Kidney epithelial cell (primary cell): ENCODE measurements around the gene TYRO3. TPM values are rescaled to one million over a fixed set of nuclear protein-coding genes. Genes with fewer than 3 reads are reported as not detected.

Source experiments
- DNase-seq: peaks from one replicate; pipeline ENCODE4 v3.0.0-alpha.2; 2010; ENCODE audit warnings: low read depth
- H3K27me3 ChIP-seq: 2 replicates; pipeline ENCODE4 v1.6.0; 2011; ENCODE audit warnings: low read length; ENCODE audit not compliant: control insufficient read depth, insufficient read depth
- H3K36me3 ChIP-seq: 2 replicates; pipeline ENCODE4 v1.5.1; 2011; ENCODE audit warnings: low read length; ENCODE audit not compliant: control insufficient read depth, insufficient read depth
- H3K4me3 ChIP-seq: 2 replicates; pipeline ENCODE4 v1.5.1; 2011; ENCODE audit warnings: low read depth, mild to moderate bottlenecking, control low read depth, low read length
- CTCF ChIP-seq: IDR thresholded peaks from 2 replicates; pipeline ENCODE4 v1.5.1; 2011; ENCODE audit warnings: mild to moderate bottlenecking, moderate library complexity, low read length, control low read depth, inconsistent platforms; ENCODE audit not compliant: insufficient read depth, poor library complexity, severe bottlenecking
- total RNA-seq: library from RNA; depleted of rRNA; stranded (reverse); fragments of >200 nt; gene quantifications from 2 replicates; pipeline ENCODE4 v1.2.3, GENCODE V29; 2015

TYRO3 gene
- total RNA-seq, 1 donor from 2014 or later = 5.2 TPM

- no peak for TF ChIP-seq CTCF
- Histone ChIP-seq H3K27me3 (no peaks in the 10 kb centered on the region), H3K4me3 (no peak overlapping the region), H3K36me3 (no peaks in the 10 kb centered on the region)
- no peak for DNase-seq
Measured at GRCh38 chr15:41545218-41545617, 13.8 kb upstream of the TYRO3 start.

- no peak for DNase-seq
- H3K27me3 ChIP-seq = no peaks in the 10 kb centered on the region
- H3K4me3 ChIP-seq = no peak overlapping the region
- H3K36me3 ChIP-seq = no peaks in the 10 kb centered on the region
- TF ChIP-seq CTCF = no peak
Measured at GRCh38 chr15:41546851-41547786, 11.9 kb upstream of the TYRO3 start.

DNA sequence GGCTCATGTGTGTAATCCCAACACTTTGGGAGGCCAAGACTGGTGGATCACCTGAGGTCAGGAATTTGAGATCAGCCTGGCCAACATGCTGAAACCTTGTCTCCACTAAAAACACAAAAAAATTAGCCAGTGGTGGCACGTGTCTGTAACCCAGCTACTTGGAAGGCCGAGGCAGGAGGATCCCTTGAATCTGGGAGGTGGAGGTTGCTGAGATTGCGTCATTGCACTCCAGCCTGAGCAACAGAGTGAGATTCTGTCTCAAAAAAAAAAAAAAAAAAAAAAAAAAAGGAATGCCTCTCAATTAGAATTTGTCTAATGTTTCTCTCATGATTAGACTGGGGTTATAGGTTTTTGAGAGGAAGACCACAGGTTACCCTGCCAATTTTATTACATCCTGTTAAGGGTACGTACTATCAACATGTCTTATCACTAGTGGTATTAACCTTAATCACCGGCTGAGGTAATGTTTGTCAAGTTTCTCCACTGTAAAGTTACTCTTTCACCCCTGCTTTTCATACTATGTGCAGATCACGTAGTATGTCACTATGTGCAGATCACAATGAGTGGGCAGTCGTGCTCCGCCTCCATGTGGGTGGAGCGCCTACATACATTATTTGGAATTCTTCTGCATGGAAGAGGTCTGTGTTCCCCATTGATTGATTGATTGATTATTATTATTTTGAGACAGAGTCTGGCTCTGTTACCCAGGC lies 8.8 kb upstream of the TYRO3 start:
- Histone ChIP-seq H3K36me3 (no peaks in the 10 kb centered on the region), H3K27me3 (no peaks in the 10 kb centered on the region), H3K4me3 (no peak overlapping the region)
- no peak for TF ChIP-seq CTCF
- no peak for DNase-seq

DNA sequence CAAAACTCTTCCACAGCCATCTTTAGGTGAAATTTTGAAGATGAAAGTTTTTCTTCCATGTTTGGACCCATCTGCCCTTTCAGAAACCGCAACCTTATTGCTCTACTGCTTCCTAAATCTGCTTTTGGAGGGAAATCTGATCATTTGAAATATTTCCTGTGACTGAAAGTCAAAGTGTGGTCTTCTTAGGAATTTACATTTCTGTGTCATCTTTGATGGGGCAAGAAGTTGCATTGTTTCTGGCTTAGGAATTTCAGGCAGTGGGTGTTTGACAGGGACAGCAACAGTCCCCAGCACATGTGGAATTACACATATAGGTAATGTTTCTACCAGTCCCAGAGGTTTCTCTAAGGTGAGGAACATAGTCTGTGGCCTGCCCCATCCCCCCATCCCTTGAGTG lies 5.3 kb upstream of the TYRO3 start:
- no peak for DNase-seq

GRCh38 chr15:41554343-41554742 lies 4.7 kb upstream of the TYRO3 start:
- no peaks in the 10 kb centered on the region for H3K36me3 ChIP-seq
- DNase-seq = no peak
- no peak overlapping the region for H3K4me3 ChIP-seq
- H3K27me3 ChIP-seq = no peaks in the 10 kb centered on the region
- TF ChIP-seq CTCF = no peak

More for the DNA sequence above, 5.3 kb upstream of the TYRO3 start:
- no peak for TF ChIP-seq CTCF
- Histone ChIP-seq H3K36me3 (no peaks in the 10 kb centered on the region), H3K4me3 (no peak overlapping the region), H3K27me3 (no peaks in the 10 kb centered on the region)
